HG03045 (cell line): ENCODE measurements around the gene HIBADH.
A peak's percentile ranks its signal among the peaks of the same experiment; 100 is the strongest.
"Not testable (repeated sequence)": the region's sequence is repeated elsewhere in the genome, so short reads cannot be mapped to it uniquely, and the experiment has no call there.

Experiments
- ATAC-seq: cut with Tn5 transposase; IDR thresholded peaks from one replicate; pipeline ENCODE4 v1.9.1; 2021; ENCODE audit warnings: mild to moderate bottlenecking, moderate library complexity; ENCODE audit not compliant: unreplicated experiment

The HIBADH gene

GRCh38 chr7:27603813-27604212 lies 58.9 kb downstream of the HIBADH start:
- no peak for ATAC-seq

- no peak for ATAC-seq
Measured at GRCh38 chr7:27602766-27603165, 59.9 kb downstream of the HIBADH start.

DNA sequence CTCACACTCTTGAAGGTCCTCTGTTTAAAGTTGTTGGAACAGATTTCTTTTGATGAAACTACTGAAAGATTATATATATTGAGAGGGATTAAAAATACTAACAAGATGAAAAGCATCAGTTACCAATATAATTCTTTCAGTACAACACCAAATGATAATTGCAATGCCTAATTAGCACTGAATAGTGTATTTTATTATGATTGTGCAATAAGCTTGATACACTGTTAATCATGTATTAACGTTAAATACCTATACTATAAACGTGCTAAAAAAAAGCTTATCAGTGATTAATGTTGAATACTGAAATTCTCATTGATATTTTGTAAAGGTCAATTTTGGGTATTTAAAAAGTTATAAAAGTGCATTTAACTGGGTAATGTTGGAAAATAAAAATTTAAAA lies 61.5 kb downstream of the HIBADH start:
- no peak for ATAC-seq

DNA sequence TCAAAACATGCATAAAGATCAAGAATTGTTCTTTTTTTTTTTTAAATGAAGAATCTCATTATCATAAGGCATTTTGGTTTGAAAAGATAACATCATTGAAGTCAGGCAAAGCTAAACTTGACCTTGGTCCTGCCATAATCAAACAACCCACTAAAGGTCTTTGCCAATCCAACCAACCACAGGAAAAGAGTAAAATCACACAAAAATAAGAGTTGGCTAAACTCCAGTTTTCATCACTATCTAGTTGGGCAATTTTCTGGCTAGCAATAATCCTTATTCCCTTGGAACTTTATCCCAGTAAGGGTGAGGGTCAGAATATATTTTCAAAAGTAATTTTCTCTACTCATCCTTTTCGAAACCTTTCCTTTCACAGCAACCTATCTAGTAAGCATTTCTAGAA lies 62.4 kb downstream of the HIBADH start:
- no peak for ATAC-seq

GRCh38 chr7:27595009-27595408 lies 67.7 kb downstream of the HIBADH start:
- ATAC-seq, result no peak

- no peak for ATAC-seq
Measured at GRCh38 chr7:27593226-27593625, 69.5 kb downstream of the HIBADH start.

GRCh38 chr7:27590416-27590815 lies 72.3 kb downstream of the HIBADH start:
- no peak for ATAC-seq

DNA sequence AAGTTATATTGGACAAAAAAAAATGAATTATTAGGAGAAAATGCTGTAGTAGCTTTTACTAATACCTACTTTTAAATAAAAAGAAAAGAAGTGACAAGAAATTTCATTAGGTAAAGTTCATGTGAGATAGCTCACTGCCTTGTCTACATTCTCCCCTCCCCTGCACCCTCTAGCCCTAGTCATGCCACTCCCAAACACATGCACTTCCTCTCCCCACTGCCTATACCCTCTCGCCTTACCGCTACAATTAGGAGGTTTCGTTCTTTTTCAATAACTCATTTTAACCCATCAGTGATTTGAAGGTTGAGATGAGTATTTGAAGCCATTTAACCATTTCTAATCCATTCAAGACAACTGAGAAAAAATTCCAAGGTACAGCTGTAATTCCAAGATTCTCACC lies 75.3 kb downstream of the HIBADH start:
- ATAC-seq, result no peak

DNA sequence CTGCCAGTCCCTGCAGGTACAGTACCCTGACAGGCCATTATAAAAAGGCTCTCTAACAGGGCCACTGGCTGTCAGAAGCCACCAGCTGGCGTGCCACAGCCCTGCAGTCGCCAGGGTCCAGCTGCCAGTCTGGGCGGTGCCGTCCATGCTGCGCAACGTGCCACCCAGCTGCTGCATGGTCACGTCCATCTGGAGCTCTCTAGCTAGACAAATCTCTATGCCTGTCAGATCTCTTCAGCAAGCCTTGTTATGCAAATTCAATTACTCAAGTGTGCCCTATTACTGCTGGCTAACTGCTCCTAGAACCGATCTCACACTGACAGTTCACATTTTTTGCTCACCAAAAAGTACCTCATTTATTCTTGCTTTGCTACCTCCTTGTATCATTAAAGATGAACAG lies 75.9 kb downstream of the HIBADH start:
- ATAC-seq, result peak; percentile 92

- ATAC-seq, result no peak
Measured at GRCh38 chr7:27585781-27586447, 76.8 kb downstream of the HIBADH start.

- ATAC-seq, result no peak
Measured at GRCh38 chr7:27581906-27582305, 80.8 kb downstream of the HIBADH start.

GRCh38 chr7:27581119-27581518 lies 81.6 kb downstream of the HIBADH start:
- ATAC-seq, result no peak

GRCh38 chr7:27579565-27579964 lies 83.1 kb downstream of the HIBADH start:
- no peak for ATAC-seq

DNA sequence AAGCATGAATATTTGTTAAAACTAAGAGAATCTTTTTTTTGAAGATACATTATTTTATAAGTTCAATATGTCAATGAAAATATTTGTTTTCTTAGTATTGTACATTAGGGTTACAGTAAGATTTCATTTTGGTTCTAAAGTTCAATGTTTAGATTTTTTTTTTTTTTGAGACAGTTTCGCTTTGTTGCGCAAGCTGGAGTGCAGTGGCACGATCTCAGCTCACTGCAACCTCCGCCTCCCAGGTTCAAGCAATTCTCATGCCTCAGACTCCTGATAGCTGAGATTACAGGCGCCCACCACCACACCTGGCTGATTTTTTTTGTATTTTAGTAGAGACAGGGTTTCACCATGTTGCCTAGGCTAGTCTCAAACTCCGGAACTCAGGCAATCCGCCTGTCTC lies 84.5 kb downstream of the HIBADH start:
- not testable (repeated sequence) for ATAC-seq

GRCh38 chr7:27576360-27576944 lies 86.2 kb downstream of the HIBADH start:
- no peak for ATAC-seq

GRCh38 chr7:27575613-27576012 lies 87.1 kb downstream of the HIBADH start:
- no peak for ATAC-seq

- no peak for ATAC-seq
Measured at GRCh38 chr7:27569106-27569505, 93.6 kb downstream of the HIBADH start.

- no peak for ATAC-seq
Measured at GRCh38 chr7:27567266-27567665, 95.4 kb downstream of the HIBADH start.

GRCh38 chr7:27564881-27565482 lies 97.7 kb downstream of the HIBADH start:
- ATAC-seq, result no peak

DNA sequence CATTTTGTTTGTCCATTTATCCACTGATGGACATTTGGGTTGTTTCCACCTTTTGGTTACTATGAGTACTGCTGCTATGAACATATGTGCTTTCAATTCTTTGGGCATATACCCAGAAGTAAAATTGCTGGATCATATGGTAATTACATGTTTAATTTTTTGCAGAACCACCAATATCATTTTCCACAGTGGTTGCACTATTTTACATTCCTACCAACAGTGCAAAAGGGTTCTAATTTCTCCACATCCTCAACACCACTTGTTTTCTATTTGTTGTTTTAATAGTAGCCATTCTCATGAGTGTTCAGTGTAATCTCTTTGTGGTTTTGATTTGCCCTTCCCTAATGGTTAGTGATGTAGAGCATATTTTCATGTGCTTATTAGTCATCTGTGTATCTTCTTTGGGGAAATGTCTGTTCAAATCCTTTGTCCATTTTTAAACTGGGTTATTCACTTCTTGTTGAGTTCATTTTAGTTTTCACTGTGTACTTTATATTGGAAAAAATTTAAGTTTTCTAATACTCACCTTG lies 101.9 kb downstream of the HIBADH start:
- ATAC-seq, result no peak

GRCh38 chr7:27555670-27556069 lies 107.0 kb downstream of the HIBADH start:
- no peak for ATAC-seq

GRCh38 chr7:27554826-27555225 lies 107.9 kb downstream of the HIBADH start:
- no peak for ATAC-seq
